ENCODE data around the gene KCNC4. TPM values are rescaled to one million over a fixed set of nuclear protein-coding genes. Genes with fewer than 3 reads are reported as not detected.

The KCNC4 gene
- total and polyA plus RNA-seq, 2 of the 13 experiments (the other 11 are each of a cell fraction or from before 2014, with no cell fraction given): 0.24 to 0.66 TPM

DNA sequence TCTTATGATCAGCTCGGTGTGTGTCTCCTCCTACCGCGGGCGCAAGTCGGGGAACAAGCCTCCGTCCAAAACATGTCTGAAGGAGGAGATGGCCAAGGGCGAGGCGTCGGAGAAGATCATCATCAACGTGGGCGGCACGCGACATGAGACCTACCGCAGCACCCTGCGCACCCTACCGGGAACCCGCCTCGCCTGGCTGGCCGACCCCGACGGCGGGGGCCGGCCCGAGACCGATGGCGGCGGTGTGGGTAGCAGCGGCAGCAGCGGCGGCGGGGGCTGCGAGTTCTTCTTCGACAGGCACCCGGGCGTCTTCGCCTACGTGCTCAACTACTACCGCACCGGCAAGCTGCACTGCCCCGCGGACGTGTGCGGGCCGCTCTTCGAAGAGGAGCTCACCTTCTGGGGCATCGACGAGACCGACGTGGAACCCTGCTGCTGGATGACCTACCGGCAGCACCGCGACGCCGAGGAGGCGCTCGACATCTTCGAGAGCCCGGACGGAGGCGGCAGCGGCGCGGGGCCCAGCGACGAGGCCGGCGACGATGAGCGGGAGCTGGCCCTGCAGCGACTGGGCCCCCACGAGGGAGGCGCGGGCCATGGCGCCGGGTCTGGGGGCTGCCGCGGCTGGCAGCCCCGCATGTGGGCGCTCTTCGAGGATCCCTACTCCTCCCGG lies 1.5 kb downstream of the KCNC4 start:
- peak overlapping the region; percentile 84; the same call in 1 of the 2 replicates for H3K4me2 ChIP-seq (ENCODE audit: low read depth, low read length)
- H4K20me1 ChIP-seq (ENCODE audit: insufficient read depth, low read length): no peaks in the 10 kb centered on the region
- H3K27me3 ChIP-seq (ENCODE audit: control insufficient read depth in 1 of 2, insufficient read depth in 2 of 2, low read length in 2 of 2): peaks cover 6 to 57% of the 10 kb centered on the region in 2 experiments; a peak in 3 of 5 replicates
- FAIRE-seq: no peak
- CTCF ChIA-PET (ENCODE audit: low intra/inter-chr PET ratio, low total read pairs): no interaction called here
- H3K79me2 ChIP-seq (ENCODE audit: insufficient read depth, low read length): no peaks in the 10 kb centered on the region
- no peak overlapping the region for H2AFZ ChIP-seq (ENCODE audit: low read length)
- no peak overlapping the region for H3K9ac ChIP-seq (ENCODE audit: insufficient read depth, low read depth, low read length)
- 86% methylated on average over 66 of the region's 81 CpGs for WGBS (ENCODE audit: low lambda C conversion rate)
- intact Hi-C loops (cut with micrococcal nuclease; ENCODE audit: unreplicated experiment): no loop called here
- H3K4me1 ChIP-seq (ENCODE audit: insufficient read depth, low read length): peaks cover 10% of the 10 kb centered on the region
- H3K4me3 ChIP-seq (replicated peaks in 1 of 3; ENCODE audit: insufficient read depth in 1 of 3, low read depth in 2 of 3, low read length in 3 of 3): peak overlapping the region; percentile 47 to 74 (median 57); a peak in 4 of 6 replicates
- no peaks in the 10 kb centered on the region for H3K9me3 ChIP-seq (ENCODE audit: low read length)
- POLR2A ChIA-PET: no interaction called here
- in situ Hi-C loops (cut with HindIII; ENCODE audit: extremely low pct_ligation_motif_present, low pct_unique_long_range_greater_than_20kb): no loop called here
- no peak overlapping the region for H3K27ac ChIP-seq (ENCODE audit: extremely low read length, insufficient read depth, low read length)
- no peaks in the 10 kb centered on the region for H3K36me3 ChIP-seq (replicated peaks in 1 of 2; ENCODE audit: control insufficient read depth in 1 of 2, insufficient read depth in 2 of 2, low read length in 2 of 2)
- BruUV-seq (replicated peaks): no TSS peak
- no peak for DNase-seq (ENCODE audit: low spot score)
- no peak for ATAC-seq
- TF ChIP-seq SATB2 (CRISPR knock-in tag; IDR thresholded peaks at IDR 0.05) (no peak), ZNF253 (CRISPR knock-in tag; IDR thresholded peaks at IDR 0.05; ENCODE audit: borderline replicate concordance) (no peak), PHF8 (CRISPR knock-in tag; IDR thresholded peaks at IDR 0.05) (no peak), MXD4 (CRISPR knock-in tag; IDR thresholded peaks at IDR 0.05) (no peak), HES4 (CRISPR knock-in tag; IDR thresholded peaks at IDR 0.05; ENCODE audit: borderline replicate concordance) (no peak), SPEN (CRISPR knock-in tag; IDR thresholded peaks at IDR 0.05; ENCODE audit: low read depth) (no peak), ZNF367 (CRISPR knock-in tag; IDR thresholded peaks at IDR 0.05; ENCODE audit: borderline replicate concordance) (no peak), MBD4 (IDR thresholded peaks at IDR 0.05; ENCODE audit: borderline replicate concordance, low read length) (no peak), RFXAP (CRISPR knock-in tag; IDR thresholded peaks at IDR 0.05; ENCODE audit: borderline replicate concordance) (no peak)
- TF ChIP-seq, protein P1, sequence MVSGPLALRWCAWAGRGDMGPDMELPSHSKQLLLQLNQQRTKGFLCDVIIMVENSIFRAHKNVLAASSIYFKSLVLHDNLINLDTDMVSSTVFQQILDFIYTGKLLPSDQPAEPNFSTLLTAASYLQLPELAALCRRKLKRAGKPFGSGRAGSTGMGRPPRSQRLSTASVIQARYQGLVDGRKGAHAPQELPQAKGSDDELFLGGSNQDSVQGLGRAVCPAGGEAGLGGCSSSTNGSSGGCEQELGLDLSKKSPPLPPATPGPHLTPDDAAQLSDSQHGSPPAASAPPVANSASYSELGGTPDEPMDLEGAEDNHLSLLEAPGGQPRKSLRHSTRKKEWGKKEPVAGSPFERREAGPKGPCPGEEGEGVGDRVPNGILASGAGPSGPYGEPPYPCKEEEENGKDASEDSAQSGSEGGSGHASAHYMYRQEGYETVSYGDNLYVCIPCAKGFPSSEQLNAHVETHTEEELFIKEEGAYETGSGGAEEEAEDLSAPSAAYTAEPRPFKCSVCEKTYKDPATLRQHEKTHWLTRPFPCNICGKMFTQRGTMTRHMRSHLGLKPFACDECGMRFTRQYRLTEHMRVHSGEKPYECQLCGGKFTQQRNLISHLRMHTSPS (CRISPR knock-in tag; IDR thresholded peaks at IDR 0.05; ENCODE audit: low read depth): no peak
- TF ChIP-seq, protein P2, sequence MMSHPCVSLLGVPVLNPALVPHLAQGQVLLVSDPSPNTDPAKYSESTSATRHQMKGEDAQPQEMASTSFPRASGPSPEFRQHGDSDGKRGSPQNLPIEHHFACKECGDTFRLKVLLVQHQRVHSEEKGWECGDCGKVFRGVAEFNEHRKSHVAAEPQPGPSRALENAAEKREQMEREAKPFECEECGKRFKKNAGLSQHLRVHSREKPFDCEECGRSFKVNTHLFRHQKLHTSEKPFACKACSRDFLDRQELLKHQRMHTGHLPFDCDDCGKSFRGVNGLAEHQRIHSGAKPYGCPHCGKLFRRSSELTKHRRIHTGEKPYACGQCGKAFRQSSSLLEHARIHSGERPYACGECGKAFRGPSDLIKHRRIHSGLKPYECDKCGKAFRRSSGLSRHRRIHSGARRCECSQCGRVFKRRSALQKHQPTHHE (CRISPR knock-in tag; IDR thresholded peaks at IDR 0.05; ENCODE audit: borderline replicate concordance): no peak
- TF ChIP-seq, protein P3, sequence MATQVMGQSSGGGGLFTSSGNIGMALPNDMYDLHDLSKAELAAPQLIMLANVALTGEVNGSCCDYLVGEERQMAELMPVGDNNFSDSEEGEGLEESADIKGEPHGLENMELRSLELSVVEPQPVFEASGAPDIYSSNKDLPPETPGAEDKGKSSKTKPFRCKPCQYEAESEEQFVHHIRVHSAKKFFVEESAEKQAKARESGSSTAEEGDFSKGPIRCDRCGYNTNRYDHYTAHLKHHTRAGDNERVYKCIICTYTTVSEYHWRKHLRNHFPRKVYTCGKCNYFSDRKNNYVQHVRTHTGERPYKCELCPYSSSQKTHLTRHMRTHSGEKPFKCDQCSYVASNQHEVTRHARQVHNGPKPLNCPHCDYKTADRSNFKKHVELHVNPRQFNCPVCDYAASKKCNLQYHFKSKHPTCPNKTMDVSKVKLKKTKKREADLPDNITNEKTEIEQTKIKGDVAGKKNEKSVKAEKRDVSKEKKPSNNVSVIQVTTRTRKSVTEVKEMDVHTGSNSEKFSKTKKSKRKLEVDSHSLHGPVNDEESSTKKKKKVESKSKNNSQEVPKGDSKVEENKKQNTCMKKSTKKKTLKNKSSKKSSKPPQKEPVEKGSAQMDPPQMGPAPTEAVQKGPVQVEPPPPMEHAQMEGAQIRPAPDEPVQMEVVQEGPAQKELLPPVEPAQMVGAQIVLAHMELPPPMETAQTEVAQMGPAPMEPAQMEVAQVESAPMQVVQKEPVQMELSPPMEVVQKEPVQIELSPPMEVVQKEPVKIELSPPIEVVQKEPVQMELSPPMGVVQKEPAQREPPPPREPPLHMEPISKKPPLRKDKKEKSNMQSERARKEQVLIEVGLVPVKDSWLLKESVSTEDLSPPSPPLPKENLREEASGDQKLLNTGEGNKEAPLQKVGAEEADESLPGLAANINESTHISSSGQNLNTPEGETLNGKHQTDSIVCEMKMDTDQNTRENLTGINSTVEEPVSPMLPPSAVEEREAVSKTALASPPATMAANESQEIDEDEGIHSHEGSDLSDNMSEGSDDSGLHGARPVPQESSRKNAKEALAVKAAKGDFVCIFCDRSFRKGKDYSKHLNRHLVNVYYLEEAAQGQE (IDR thresholded peaks at IDR 0.05; ENCODE audit: borderline replicate concordance in 1 of 2, low read depth in 1 of 2, low read length in 2 of 2): no peak
- TF ChIP-seq, protein P4, sequence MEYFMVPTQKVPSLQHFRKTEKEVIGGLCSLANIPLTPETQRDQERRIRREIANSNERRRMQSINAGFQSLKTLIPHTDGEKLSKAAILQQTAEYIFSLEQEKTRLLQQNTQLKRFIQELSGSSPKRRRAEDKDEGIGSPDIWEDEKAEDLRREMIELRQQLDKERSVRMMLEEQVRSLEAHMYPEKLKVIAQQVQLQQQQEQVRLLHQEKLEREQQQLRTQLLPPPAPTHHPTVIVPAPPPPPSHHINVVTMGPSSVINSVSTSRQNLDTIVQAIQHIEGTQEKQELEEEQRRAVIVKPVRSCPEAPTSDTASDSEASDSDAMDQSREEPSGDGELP (IDR thresholded peaks at IDR 0.05; ENCODE audit: borderline replicate concordance, low read depth): no peak
